MV-4-11 (cell line): Measurements from ENCODE around the gene SIRT6.
"Not testable (repeated sequence)": the region's sequence is repeated elsewhere in the genome, so short reads cannot be mapped to it uniquely, and the experiment has no call there.

Source experiments
- DNase-seq: peaks from one replicate; lab custom pipeline; 2025; lab: John Stamatoyannopoulos, UW

SIRT6 gene

DNA sequence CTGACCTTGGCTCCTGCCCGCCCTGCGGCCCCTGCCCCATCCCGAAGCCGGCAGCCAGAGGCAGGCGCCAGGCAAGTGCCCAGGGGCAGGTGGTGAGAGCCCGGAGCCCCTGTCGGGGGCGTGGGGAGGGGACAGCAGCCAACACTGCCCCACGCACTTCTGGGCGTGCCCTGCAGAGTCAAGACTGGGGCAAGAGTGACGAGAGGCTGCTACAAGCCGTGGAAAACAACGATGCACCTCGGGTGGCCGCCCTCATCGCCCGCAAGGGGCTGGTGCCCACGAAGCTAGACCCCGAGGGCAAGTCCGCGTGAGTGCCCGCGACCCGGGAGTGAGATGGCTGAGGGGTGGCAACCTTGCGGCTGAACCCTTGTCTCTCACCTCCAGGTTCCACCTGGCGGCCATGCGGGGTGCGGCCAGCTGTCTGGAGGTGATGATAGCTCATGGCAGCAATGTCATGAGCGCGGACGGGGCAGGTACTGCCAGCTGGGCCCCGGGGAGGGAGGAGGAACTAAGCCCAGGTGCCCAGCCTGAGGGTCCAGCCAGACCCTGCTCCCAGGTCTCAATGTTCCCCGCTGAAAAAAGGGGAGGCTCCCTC, 17.4 kb upstream of the SIRT6 start:
- DNase-seq = no peak

GRCh38 chr19:4198467-4199126, 16.2 kb upstream of the SIRT6 start:
- no peak for DNase-seq

GRCh38 chr19:4197625-4198466, 15.5 kb upstream of the SIRT6 start:
- no peak for DNase-seq

DNA sequence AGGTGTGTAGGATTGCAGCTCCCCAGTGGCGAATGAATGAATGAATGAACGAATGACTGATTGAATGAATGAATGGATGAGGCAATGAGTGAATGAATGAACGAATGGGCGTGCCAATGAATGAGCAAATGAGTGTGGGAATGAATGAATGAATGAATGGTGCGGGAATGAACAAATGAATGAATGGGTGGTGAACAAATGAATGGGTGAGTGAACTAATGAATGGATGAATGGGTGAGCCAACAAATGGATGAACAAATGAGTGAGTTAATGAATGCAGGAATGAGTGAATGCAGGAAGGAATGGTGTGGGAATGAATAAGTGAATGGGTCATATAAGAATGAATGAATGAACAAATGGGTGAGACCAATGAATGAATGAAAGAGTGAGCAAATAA, 14.9 kb upstream of the SIRT6 start:
- DNase-seq = no peak

- no peak for DNase-seq
Observed at GRCh38 chr19:4196587-4197148, 14.3 kb upstream of the SIRT6 start.

DNA sequence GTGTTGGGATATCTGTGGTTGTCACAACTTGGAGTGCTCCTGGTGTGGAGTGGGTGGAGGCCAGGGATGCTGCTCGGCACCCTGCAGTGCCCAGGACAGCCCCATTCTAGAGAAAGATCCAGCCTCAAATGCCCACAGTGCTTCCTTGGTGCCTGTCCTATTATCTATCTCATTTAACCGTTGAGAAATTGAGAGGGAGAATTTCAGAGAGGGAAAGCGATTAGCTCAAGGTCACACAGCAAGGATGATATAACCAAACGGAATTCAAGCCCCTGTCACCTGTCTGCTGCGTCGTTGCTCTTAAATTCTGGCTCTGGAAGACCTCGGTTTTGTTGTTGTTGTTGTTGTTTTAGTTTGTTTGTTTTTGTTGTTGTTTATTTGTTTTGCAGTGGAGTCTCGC, 13.6 kb upstream of the SIRT6 start:
- no peak for DNase-seq

GRCh38 chr19:4194353-4194752, 12.0 kb upstream of the SIRT6 start:
- no peak for DNase-seq

DNA sequence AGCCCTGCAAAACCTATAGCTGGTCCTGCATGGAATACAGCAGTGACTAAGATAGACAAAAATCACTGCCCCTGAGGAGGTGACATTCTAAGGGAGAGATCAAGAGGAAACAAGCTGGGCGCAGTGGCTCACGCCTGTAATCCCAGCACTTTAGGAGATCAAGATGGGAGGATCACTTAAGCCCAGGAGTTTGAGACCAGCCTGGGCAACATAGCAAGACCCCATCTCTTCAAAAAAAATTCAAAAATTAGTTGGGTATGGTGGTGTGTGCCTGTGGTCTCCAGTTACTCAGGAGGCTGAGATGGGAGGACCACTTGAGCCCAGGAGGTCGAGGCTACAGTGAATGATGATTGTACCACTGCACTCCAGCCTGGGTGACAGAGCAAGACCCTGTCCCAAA, 10.2 kb upstream of the SIRT6 start:
- not testable (repeated sequence) for DNase-seq

GRCh38 chr19:4189641-4190040, 7.3 kb upstream of the SIRT6 start:
- no peak for DNase-seq

DNA sequence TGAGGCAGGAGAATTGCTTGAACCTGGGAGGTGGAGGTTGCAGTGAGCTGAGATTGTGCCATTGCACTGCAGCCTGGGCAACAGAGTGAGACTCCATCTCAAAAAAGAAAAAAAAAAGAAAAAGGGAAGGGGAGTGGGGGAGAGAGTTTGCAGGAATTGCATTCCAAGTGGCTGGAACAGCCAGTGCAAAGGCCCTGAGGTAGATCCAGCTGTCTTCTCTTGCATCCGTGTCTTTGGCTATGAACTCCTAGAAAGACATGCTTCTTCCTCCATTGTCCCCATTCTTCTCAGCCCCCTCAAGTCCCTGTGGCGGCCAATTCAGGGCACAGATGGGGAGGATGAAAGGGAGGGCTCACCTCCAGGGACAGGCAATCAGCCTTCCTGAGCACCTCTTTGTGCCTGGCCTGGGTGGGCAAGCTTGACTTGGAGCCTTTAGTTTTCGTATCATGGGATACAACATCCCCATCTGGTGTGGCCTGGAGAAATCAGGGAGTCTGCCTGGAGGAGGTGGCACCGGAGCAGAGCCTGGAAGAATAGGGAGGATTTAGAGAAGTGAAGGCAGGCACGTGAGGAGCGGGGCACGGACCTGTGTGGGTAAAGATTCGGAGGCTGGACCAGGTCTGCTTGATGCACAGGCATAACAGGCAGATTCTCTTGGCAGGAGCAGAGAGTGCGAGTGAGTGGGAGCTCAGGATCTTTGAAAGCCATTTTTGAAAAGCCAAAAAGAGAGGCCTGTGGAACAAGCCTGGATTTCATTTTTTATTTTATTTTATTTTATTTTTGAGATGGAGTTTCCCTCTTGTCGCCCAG, 5.2 kb upstream of the SIRT6 start:
- no peak for DNase-seq

DNA sequence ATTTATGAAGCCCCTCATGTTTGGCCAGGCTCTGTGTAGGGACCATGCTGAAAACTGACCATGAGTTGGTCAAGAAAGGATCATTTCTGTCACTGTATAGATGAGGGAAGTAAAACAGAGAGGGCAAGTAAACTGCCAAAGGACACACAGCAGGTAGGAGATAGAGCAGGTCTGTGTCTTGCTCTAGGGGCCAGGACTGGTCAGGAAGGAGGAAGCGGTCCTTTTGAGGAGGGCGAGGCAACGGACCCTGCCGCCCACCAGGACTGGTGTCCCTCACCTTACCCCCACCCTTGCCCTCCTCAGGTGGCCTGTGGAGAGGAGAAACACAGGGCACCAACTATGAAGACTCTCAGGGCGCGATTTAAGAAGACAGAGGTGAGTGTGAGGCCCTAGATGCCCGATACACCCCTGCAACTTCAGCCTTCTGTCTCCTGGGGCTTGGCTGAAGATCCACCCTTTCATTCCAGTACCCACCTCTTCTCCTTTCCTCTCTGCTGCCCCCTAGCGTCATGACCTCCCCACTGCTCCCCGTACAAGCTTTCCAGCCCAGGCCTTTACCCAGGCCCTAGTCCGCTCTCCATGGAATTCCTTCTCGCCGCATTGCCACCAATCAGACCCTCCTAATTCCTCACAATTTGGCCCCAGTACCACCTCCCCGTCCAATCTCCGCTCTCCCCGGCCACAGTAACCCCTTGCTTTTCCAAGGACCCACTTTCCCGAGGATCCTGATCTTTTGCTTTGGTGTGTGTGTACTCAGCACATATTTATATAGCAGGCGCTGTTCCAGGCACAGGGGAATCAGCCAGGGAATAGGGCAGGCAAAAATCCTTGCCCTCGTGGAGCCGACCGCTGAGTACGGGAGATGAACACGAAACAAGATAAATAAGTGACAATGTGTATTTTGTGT, 4.0 kb upstream of the SIRT6 start:
- peak; percentile 71 for DNase-seq

GRCh38 chr19:4185413-4186086, 3.2 kb upstream of the SIRT6 start:
- DNase-seq = no peak

DNA sequence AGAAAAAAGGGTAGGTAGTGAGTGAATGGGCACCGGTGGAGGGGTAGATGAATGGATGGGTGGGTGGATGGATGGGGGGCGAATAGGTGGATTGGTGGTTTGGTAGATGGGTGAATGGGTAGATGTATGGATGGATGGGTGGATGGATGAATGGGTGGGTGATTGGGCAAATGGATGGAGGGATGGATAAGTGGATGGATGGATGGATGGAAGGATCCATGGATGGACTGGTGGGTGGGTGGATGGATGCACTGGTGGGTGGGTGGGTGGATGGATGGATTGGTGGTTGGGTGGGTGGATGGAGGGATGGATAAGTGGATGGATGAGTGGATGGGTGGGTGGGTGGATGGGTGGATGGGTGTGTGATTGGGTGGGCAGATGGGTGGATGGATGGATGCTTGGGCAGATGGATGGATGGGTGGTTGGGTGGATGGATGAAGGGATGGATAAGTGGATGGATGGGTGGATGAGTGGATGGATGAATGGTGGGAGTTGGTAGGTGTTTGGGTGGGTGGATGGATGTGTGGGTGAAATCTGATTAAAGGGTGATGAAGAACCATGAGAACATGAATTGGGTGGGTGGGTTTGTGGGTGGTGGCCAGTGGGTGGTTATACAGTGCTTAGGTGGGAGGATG, 2.5 kb upstream of the SIRT6 start:
- no peak for DNase-seq

DNA sequence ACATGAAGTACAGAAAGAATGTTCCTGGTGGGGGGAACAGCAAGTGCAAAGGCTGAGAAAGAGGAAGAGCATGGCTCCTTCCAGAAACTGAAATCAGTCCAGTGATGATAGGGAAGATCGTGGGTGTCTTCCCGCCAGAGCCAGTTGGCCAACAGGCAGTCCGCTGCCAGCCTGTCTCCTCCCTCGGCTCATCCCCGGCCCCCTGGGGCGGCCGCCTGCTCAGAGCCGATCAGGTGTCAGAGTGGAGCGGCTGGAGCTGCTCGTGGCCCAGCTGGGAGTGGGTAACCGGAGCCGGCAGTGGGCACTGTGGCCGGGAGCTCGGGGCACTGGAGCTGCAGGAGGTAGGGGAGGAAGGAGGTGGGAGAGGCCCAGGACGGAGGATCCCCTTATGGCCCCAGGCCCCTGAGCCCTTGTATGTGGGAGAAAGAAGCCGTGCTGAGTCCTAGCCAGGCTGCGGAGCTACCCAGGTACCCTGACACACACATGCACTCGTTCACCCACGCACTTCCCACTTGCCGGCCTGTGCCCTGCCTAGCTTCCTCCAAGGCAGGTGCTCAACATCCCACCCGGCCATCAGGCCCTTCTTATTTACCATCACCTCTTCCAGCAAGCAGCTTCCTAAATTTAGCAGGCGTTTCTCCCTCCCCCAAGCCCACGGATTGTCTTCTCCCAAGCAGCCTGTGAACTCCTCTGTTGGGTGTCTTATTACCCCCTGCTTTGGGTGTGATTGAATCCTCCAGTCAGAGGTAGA, 1.8 kb upstream of the SIRT6 start:
- DNase-seq = peak; percentile 86

- peak; percentile 42 for DNase-seq
Observed at GRCh38 chr19:4181053-4181508, 1.3 kb downstream of the SIRT6 start.

GRCh38 chr19:4178990-4179389, 3.4 kb downstream of the SIRT6 start:
- no peak for DNase-seq

DNA sequence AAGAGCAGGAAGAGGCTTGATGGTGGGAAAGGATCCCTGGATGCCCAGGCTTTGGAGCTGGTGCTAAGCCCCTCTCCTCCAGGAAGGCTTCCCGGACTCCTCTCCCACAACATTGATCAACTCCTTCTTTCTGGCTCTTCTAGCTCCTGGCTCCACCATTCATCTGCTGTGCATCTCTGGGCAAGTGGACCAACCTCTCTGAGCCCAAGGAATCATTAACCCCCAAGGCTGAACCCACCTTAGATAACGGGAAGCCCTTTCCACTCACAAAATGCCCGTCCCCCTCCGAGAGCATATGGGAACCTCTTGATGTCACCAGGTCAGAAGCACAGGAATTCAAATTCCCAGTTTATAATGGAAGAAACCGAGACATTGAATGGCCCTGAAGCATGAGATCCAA, 5.2 kb downstream of the SIRT6 start:
- DNase-seq = no peak

DNA sequence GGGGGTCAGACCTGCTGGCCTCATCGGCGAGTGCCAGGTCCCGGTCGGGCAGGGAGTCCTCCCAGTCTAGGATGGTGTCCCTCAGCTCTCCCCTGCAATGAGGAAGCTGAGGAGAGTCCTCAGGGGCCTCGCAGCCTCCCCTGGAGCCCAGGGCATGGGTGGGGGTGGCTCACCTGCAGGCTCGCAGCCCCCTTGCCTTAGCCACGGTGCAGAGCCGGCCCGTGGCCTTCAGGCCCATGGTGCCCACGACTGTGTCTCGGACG, 6.8 kb downstream of the SIRT6 start:
- DNase-seq = no peak

GRCh38 chr19:4174895-4175668, 7.3 kb downstream of the SIRT6 start:
- DNase-seq = no peak
